Right cardiac atrium (tissue), 5 donors: ENCODE measurements around the gene OR51Q1. TPM values are rescaled to one million over a fixed set of nuclear protein-coding genes. Genes with fewer than 3 reads are reported as not detected.
A peak's percentile ranks its signal among the peaks of the same experiment; 100 is the strongest.

ENCODE experiments used
- ATAC-seq, 2 donors: fragments of 200-7000 bp; cut with Tn5 transposase; one replicate each; pipeline versions ENCODE4 v1.8.0 to v1.9.1; 2020; ENCODE audit warnings: moderate library complexity in 2 of 2, mild to moderate bottlenecking in 1 of 2
- DNase-seq, 3 donors: peaks; one replicate each; pipeline ENCODE4 v3.0.0-alpha.2; 2020
- H3K27ac ChIP-seq: one replicate; pipeline ENCODE4 v1.5.1; 2013; ENCODE audit warnings: mild to moderate bottlenecking, low read length, control low read depth, moderate library complexity
- H3K27me3 ChIP-seq: one replicate; pipeline ENCODE4 v1.6.1; 2013; ENCODE audit not compliant: control insufficient read depth, insufficient read depth
- H3K4me1 ChIP-seq: one replicate; pipeline ENCODE4 v1.6.1; 2013; ENCODE audit warnings: low read length; ENCODE audit not compliant: control insufficient read depth, insufficient read depth
- H3K4me3 ChIP-seq: one replicate; pipeline ENCODE4 v1.5.1; 2013; ENCODE audit warnings: low read length, control low read depth
- H3K9me3 ChIP-seq: one replicate; pipeline ENCODE4 v1.6.1; 2013; ENCODE audit warnings: low read length; ENCODE audit not compliant: control insufficient read depth
- WGBS: extraction: QIAGEN DNeasy Blood & Tissue Kit; methylation state at CpG from one replicate; pipeline ENCODE4 v1.1.7; 2013; 5-methylcytosine and 5-hydroxymethylcytosine counted together
- intact Hi-C, 4 donors: fragments of 100-400 bp; cut with DNase I; formaldehyde crosslinking; loops; one replicate each; pipeline versions ENCODE4 v1.11.0 to v1.14.0; 2022 to 2023
- long read RNA-seq, 4 donors: library from polyadenylated mRNA; unstranded; transcript quantifications; one replicate each; pipeline ENCODE4 v2.0.0, GENCODE V29; 2020 to 2021
- polyA plus RNA-seq: library from polyadenylated mRNA; stranded (reverse); fragments of 200-250 nt; gene quantifications from one replicate; pipeline ENCODE4 v1.2.3, GENCODE V29; 2013
- total RNA-seq, 4 donors: library from RNA; stranded (reverse); fragmentation: NEBNext Ultra II Directional; extraction: Animal tissue kit (Norgen Biotek cat#: 25700); gene quantifications; one replicate each; pipeline ENCODE4 v1.2.1, GENCODE V29; 2021
- donor health status: healthy with polysubstance abuse.
- donor health status: DM: no; HTN: yes; CAD: no.
- donor health status: DM: no; HTN: no; CAD: no.
- donor health status: DM: no; HTN: yes; CAD: no; lungs with severe emphysema.
- donor health status: DM: yes; HTN: yes; CAD: no.

The OR51Q1 gene
- total RNA-seq: not detected
- not detected for polyA plus RNA-seq
- long read RNA-seq, donor 1: 0 reads
- long read RNA-seq, donor 2: 0 reads
- long read RNA-seq, donor 3: 0 reads
- long read RNA-seq, donor 4: 0 reads

- no peak for ATAC-seq
- intact Hi-C loops: no loop called here
- Histone ChIP-seq H3K27me3 (no peaks in the 10 kb centered on the region), H3K4me3 (no peak within 1 kb of the TSS), H3K27ac (no peak within 1 kb of the TSS), H3K9me3 (no peaks in the 10 kb centered on the region), H3K4me1 (no peaks in the 10 kb centered on the region)
- no peak for DNase-seq
- WGBS: 89% methylated on average over 1 of the region's 1 CpG
These were observed at the start of gene OR51Q1 for GRCh38 chr11:5421811-5422210. OR51Q1 (plus strand) TSS chr11:5422111; CDS start chr11:5422201, 90 bp downstream.

GRCh38 chr11:5380740-5381342, 41.1 kb upstream of the OR51Q1 start:
- H3K9me3 ChIP-seq: no peaks in the 10 kb centered on the region
- 76% methylated on average over 4 of the region's 4 CpGs for WGBS
- intact Hi-C loops: loop anchor here in 3 of 4 donors (2.0 to 10.0 kb wide), 3 partner anchors 176 to 259 kb away; no protein-coding TSS in a partner anchor
- H3K4me3 ChIP-seq: no peak overlapping the region
- no peaks in the 10 kb centered on the region for H3K4me1 ChIP-seq
- H3K27ac ChIP-seq: no peak overlapping the region
- H3K27me3 ChIP-seq: no peaks in the 10 kb centered on the region
- DNase-seq (peak in 2 of 3 donors; percentile 17 to 25), ATAC-seq (peak; percentile 66 to 70)

GRCh38 chr11:5383576-5383975, 38.3 kb upstream of the OR51Q1 start, which contains the start of gene OR51M1:
OR51M1 (plus strand) TSS chr11:5383812; CDS start chr11:5389399, 5,587 bp downstream.
- Histone ChIP-seq H3K27me3 (no peaks in the 10 kb centered on the region), H3K4me1 (no peaks in the 10 kb centered on the region), H3K27ac (no peak within 1 kb of the TSS), H3K4me3 (no peak within 1 kb of the TSS), H3K9me3 (no peaks in the 10 kb centered on the region)
- ATAC-seq (no peak), DNase-seq (no peak)
- intact Hi-C loops: loop anchor here in 3 of 4 donors (5.0 to 10.0 kb wide), 2 partner anchors 259 to 261 kb away; no protein-coding TSS in a partner anchor
- 30% methylated on average over 1 of the region's 1 CpG for WGBS

GRCh38 chr11:5384335-5384734, 37.6 kb upstream of the OR51Q1 start:
- intact Hi-C loops: loop anchor here in 3 of 4 donors (5.0 to 10.0 kb wide), 2 partner anchors 260 to 262 kb away; no protein-coding TSS in a partner anchor
- no peak for ATAC-seq
- Histone ChIP-seq H3K4me3 (no peak overlapping the region), H3K4me1 (no peaks in the 10 kb centered on the region), H3K27me3 (no peaks in the 10 kb centered on the region), H3K27ac (no peak overlapping the region), H3K9me3 (no peaks in the 10 kb centered on the region)
- WGBS: 48% methylated on average over 2 of the region's 2 CpGs
- DNase-seq: no peak

- no peak for DNase-seq
- Histone ChIP-seq H3K9me3 (no peaks in the 10 kb centered on the region), H3K4me3 (no peak overlapping the region), H3K27ac (no peak overlapping the region), H3K4me1 (no peaks in the 10 kb centered on the region), H3K27me3 (no peaks in the 10 kb centered on the region)
- WGBS: 73% methylated on average over 2 of the region's 2 CpGs
- intact Hi-C loops: no loop called here
- ATAC-seq: no peak
These were observed 31.7 kb upstream of the OR51Q1 start for GRCh38 chr11:5390210-5390609.

- no peaks in the 10 kb centered on the region for H3K27me3 ChIP-seq
- H3K9me3 ChIP-seq: no peaks in the 10 kb centered on the region
- DNase-seq: no peak
- H3K4me1 ChIP-seq: no peaks in the 10 kb centered on the region
- H3K27ac ChIP-seq: no peak overlapping the region
- no peak for ATAC-seq
- intact Hi-C loops: no loop called here
- no peak overlapping the region for H3K4me3 ChIP-seq
These were observed 27.8 kb upstream of the OR51Q1 start for GRCh38 chr11:5394091-5394490.

- no peaks in the 10 kb centered on the region for H3K4me1 ChIP-seq
- intact Hi-C loops: no loop called here
- H3K4me3 ChIP-seq: no peak overlapping the region
- ATAC-seq (no peak), DNase-seq (no peak)
- no peak overlapping the region for H3K27ac ChIP-seq
- H3K27me3 ChIP-seq: no peaks in the 10 kb centered on the region
- H3K9me3 ChIP-seq: no peaks in the 10 kb centered on the region
These were observed 23.0 kb upstream of the OR51Q1 start for GRCh38 chr11:5398936-5399335.

GRCh38 chr11:5405173-5405572, 16.7 kb upstream of the OR51Q1 start:
- no peak overlapping the region for H3K27ac ChIP-seq
- no peak overlapping the region for H3K4me3 ChIP-seq
- no peaks in the 10 kb centered on the region for H3K27me3 ChIP-seq
- no peaks in the 10 kb centered on the region for H3K9me3 ChIP-seq
- no peak for DNase-seq
- no peaks in the 10 kb centered on the region for H3K4me1 ChIP-seq
- intact Hi-C loops: no loop called here
- ATAC-seq: no peak

GRCh38 chr11:5420993-5421392, 918 bp upstream of the OR51Q1 start:
- Histone ChIP-seq H3K9me3 (no peaks in the 10 kb centered on the region), H3K4me3 (no peak overlapping the region), H3K27me3 (no peaks in the 10 kb centered on the region), H3K27ac (no peak overlapping the region), H3K4me1 (no peaks in the 10 kb centered on the region)
- DNase-seq (no peak), ATAC-seq (no peak)
- intact Hi-C loops: no loop called here
- WGBS: 67% methylated on average over 5 of the region's 5 CpGs

GRCh38 chr11:5423131-5423530, 1.2 kb downstream of the OR51Q1 start:
- no peak overlapping the region for H3K4me3 ChIP-seq
- no peaks in the 10 kb centered on the region for H3K27me3 ChIP-seq
- DNase-seq (no peak), ATAC-seq (no peak)
- intact Hi-C loops: no loop called here
- no peaks in the 10 kb centered on the region for H3K4me1 ChIP-seq
- WGBS: 63% methylated on average over 3 of the region's 3 CpGs
- no peak overlapping the region for H3K27ac ChIP-seq
- no peaks in the 10 kb centered on the region for H3K9me3 ChIP-seq

GRCh38 chr11:5441414-5441813, 19.5 kb downstream of the OR51Q1 start, which contains the start of gene OR51I1:
OR51I1 (minus strand) TSS chr11:5441514; CDS start chr11:5441514, 0 bp downstream.
- no peaks in the 10 kb centered on the region for H3K27me3 ChIP-seq

More at GRCh38 chr11:5441414-5441813, 19.5 kb downstream of the OR51Q1 start, which contains the start of gene OR51I1:
- Histone ChIP-seq H3K27ac (no peak within 1 kb of the TSS), H3K9me3 (no peaks in the 10 kb centered on the region), H3K4me1 (no peaks in the 10 kb centered on the region), H3K4me3 (no peak within 1 kb of the TSS)
- intact Hi-C loops: no loop called here
- WGBS: 30% methylated on average over 2 of the region's 2 CpGs
- DNase-seq (no peak), ATAC-seq (no peak)
